Activated T-helper 1 cell treated with anti-CD3 and anti-CD28 coated beads, Interleukin-12 subunit alpha, Interleukin-12 subunit beta, Interleukin-2, Interleukin-4 antibody, amounts not matched to agents 30 ng/mL and 10 ng/mL and 1 ng/mL, durations not matched to agents 14 hours and 24 hours and 36 hours (primary cell): ENCODE measurements around the gene ARMC8. TPM values are rescaled to one million over a fixed set of nuclear protein-coding genes. Genes with fewer than 3 reads are reported as not detected.
A peak's percentile ranks its signal among the peaks of the same experiment; 100 is the strongest.

ENCODE experiments used
- DNase-seq: peaks from one replicate; pipeline ENCODE4 v3.0.0; 2021; ENCODE audit warnings: low spot score
- H3K27ac Mint-ChIP-seq: one replicate; pipeline ENCODE4 v1.8.0; 2021; ENCODE audit warnings: mild to moderate bottlenecking, mixed read lengths
- H3K27me3 Mint-ChIP-seq: one replicate; pipeline ENCODE4 v1.8.0; 2022; ENCODE audit warnings: mild to moderate bottlenecking, moderate library complexity, mixed read lengths; ENCODE audit not compliant: insufficient read depth
- H3K36me3 Mint-ChIP-seq: one replicate; pipeline ENCODE4 v1.8.0; 2021; ENCODE audit warnings: low read depth, mixed read lengths
- H3K4me1 Mint-ChIP-seq: one replicate; pipeline ENCODE4 v1.8.0; 2021; ENCODE audit warnings: low read depth, mixed read lengths
- H3K4me3 Mint-ChIP-seq: one replicate; pipeline ENCODE4 v1.8.0; 2021; ENCODE audit warnings: mild to moderate bottlenecking, moderate library complexity, mixed read lengths
- H3K9me3 Mint-ChIP-seq: one replicate; pipeline ENCODE4 v1.8.0; 2021; ENCODE audit warnings: mixed read lengths
- intact Hi-C: fragments of 100-400 bp; cut with micrococcal nuclease; formaldehyde crosslinking; loops from one replicate; pipeline ENCODE4 v1.15.1; 2024
- total RNA-seq: library from RNA; stranded (reverse); gene quantifications from 2 replicates; pipeline ENCODE4 v1.2.3, GENCODE V29; 2022

The ARMC8 gene
- total RNA-seq, 1 donor from 2014 or later, result 42.9 TPM

- Mint-ChIP-seq H3K36me3 (no peaks in the 10 kb centered on the region), H3K9me3 (no peaks in the 10 kb centered on the region), H3K4me1 (peaks cover 27% of the 10 kb centered on the region), H3K4me3 (peak overlapping the region; percentile 87), H3K27me3 (peaks cover 2% of the 10 kb centered on the region), H3K27ac (peak overlapping the region; percentile 23)
- no peak for DNase-seq
- intact Hi-C loops, result loop anchor here (1.0 to 10.0 kb wide), 7 partner anchors 18 to 1015 kb away; partner anchors contain the start of genes ARMC8, CEP70, MRAS and MRPS22
Measured at GRCh38 chr3:138329984-138330293, 142.8 kb downstream of the ARMC8 start.

- no peak for DNase-seq
- intact Hi-C loops, result loop anchor here (5.0 kb wide), 1 partner anchor 586 kb away; no protein-coding TSS in a partner anchor
- Mint-ChIP-seq H3K36me3 (no peaks in the 10 kb centered on the region), H3K9me3 (no peaks in the 10 kb centered on the region), H3K4me1 (peaks cover 25% of the 10 kb centered on the region), H3K27ac (no peak overlapping the region), H3K4me3 (peak overlapping the region; percentile 23), H3K27me3 (peaks cover 2% of the 10 kb centered on the region)
Measured at GRCh38 chr3:138331143-138331894, 144.2 kb downstream of the ARMC8 start.

GRCh38 chr3:138332472-138333073 is 145.5 kb downstream of the ARMC8 start:
- no peak overlapping the region for H3K27ac Mint-ChIP-seq
- no peaks in the 10 kb centered on the region for H3K9me3 Mint-ChIP-seq
- intact Hi-C loops, result loop anchor here (1.0 to 5.0 kb wide), 2 partner anchors 264 to 585 kb away; no protein-coding TSS in a partner anchor
- peaks cover 23% of the 10 kb centered on the region for H3K4me1 Mint-ChIP-seq
- no peak for DNase-seq
- peaks cover 2% of the 10 kb centered on the region for H3K27me3 Mint-ChIP-seq
- H3K4me3 Mint-ChIP-seq, result no peak overlapping the region
- H3K36me3 Mint-ChIP-seq, result no peaks in the 10 kb centered on the region

GRCh38 chr3:138334608-138335007 is 147.5 kb downstream of the ARMC8 start:
- peaks cover 6% of the 10 kb centered on the region for H3K4me1 Mint-ChIP-seq
- intact Hi-C loops, result loop anchor here (5.0 kb wide), 1 partner anchor 583 kb away; no protein-coding TSS in a partner anchor
- peaks cover 2% of the 10 kb centered on the region for H3K27me3 Mint-ChIP-seq
- DNase-seq, result no peak
- no peak overlapping the region for H3K4me3 Mint-ChIP-seq
- H3K36me3 Mint-ChIP-seq, result no peaks in the 10 kb centered on the region
- H3K9me3 Mint-ChIP-seq, result no peaks in the 10 kb centered on the region
- no peak overlapping the region for H3K27ac Mint-ChIP-seq

- Mint-ChIP-seq H3K4me1 (no peaks in the 10 kb centered on the region), H3K9me3 (no peaks in the 10 kb centered on the region), H3K27me3 (peaks cover 4% of the 10 kb centered on the region), H3K4me3 (no peak overlapping the region), H3K27ac (no peak overlapping the region), H3K36me3 (no peaks in the 10 kb centered on the region)
- intact Hi-C loops, result no loop called here
- DNase-seq, result no peak
Measured at GRCh38 chr3:138336454-138336999, 149.4 kb downstream of the ARMC8 start.

GRCh38 chr3:138338244-138338643 is 151.1 kb downstream of the ARMC8 start:
- intact Hi-C loops, result no loop called here
- DNase-seq, result no peak
- Mint-ChIP-seq H3K36me3 (no peaks in the 10 kb centered on the region), H3K9me3 (no peaks in the 10 kb centered on the region), H3K4me3 (no peak overlapping the region), H3K27ac (no peak overlapping the region), H3K4me1 (no peaks in the 10 kb centered on the region), H3K27me3 (peaks cover 4% of the 10 kb centered on the region)

GRCh38 chr3:138338811-138339210 is 151.7 kb downstream of the ARMC8 start:
- Mint-ChIP-seq H3K4me3 (no peak overlapping the region), H3K9me3 (no peaks in the 10 kb centered on the region), H3K4me1 (no peaks in the 10 kb centered on the region), H3K27ac (no peak overlapping the region), H3K36me3 (no peaks in the 10 kb centered on the region), H3K27me3 (peaks cover 5% of the 10 kb centered on the region)
- intact Hi-C loops, result no loop called here
- DNase-seq, result no peak

GRCh38 chr3:138340511-138340910 is 153.4 kb downstream of the ARMC8 start:
- H3K4me3 Mint-ChIP-seq, result no peak overlapping the region

GRCh38 chr3:138344754-138345153 is 157.7 kb downstream of the ARMC8 start:
- no peak for DNase-seq
- Mint-ChIP-seq H3K27ac (no peak overlapping the region), H3K36me3 (peaks cover 2% of the 10 kb centered on the region), H3K9me3 (no peaks in the 10 kb centered on the region), H3K4me3 (no peak overlapping the region), H3K27me3 (peaks cover 28% of the 10 kb centered on the region), H3K4me1 (peaks cover 12% of the 10 kb centered on the region)
- intact Hi-C loops, result no loop called here

More at GRCh38 chr3:138340511-138340910, 153.4 kb downstream of the ARMC8 start:
- H3K9me3 Mint-ChIP-seq, result no peaks in the 10 kb centered on the region
- no peak for DNase-seq
- no peaks in the 10 kb centered on the region for H3K36me3 Mint-ChIP-seq
- intact Hi-C loops, result no loop called here
- H3K27ac Mint-ChIP-seq, result no peak overlapping the region
- no peaks in the 10 kb centered on the region for H3K4me1 Mint-ChIP-seq
- peaks cover 7% of the 10 kb centered on the region for H3K27me3 Mint-ChIP-seq

Other genes with a start within 250 kb of the ARMC8 start
- gene CLDN18, start 177.1 kb upstream of the ARMC8 start, total RNA-seq, result not detected in 2 replicates
- gene DZIP1L, start 71.7 kb upstream of the ARMC8 start, total RNA-seq, result 0.07 and 0.16 TPM in 2 replicates
- not detected in 2 replicates for gene A4GNT, start 54.9 kb upstream of the ARMC8 start, total RNA-seq
- gene DBR1, start 12.4 kb upstream of the ARMC8 start, total RNA-seq, result 25.7 and 31.0 TPM in 2 replicates
- not detected in 2 replicates for gene NME9, start 142.6 kb downstream of the ARMC8 start, total RNA-seq
- 0.05 and 0.42 TPM in 2 replicates for gene MRAS, start 161.3 kb downstream of the ARMC8 start, total RNA-seq
- 0.34 and 0.44 TPM in 2 replicates for gene ESYT3, start 247.3 kb downstream of the ARMC8 start, total RNA-seq